CD8-positive, alpha-beta memory T cell (primary cell): ENCODE measurements around the gene USH2A. TPM values are rescaled to one million over a fixed set of nuclear protein-coding genes. Genes with fewer than 3 reads are reported as not detected.

Experiments
- CTCF ChIA-PET: fragments of 350-600 bp; sonication (Branson Sonifier 250); formaldehyde crosslinking; loops from one replicate; lab custom pipeline; 2021; ENCODE audit warnings: antibody characterized with exemption; lab: Charles Lee
- POLR2A ChIA-PET: fragments of 350-600 bp; sonication (Branson Sonifier 250); formaldehyde crosslinking; loops from one replicate; lab custom pipeline; 2021; ENCODE audit warnings: antibody characterized with exemption; lab: Charles Lee
- DNase-seq, 5 donors: peaks; one replicate each; pipeline versions ENCODE4 v3.0.0 to v3.0.0-alpha.2; 2020 to 2022; ENCODE audit warnings: mixed read lengths in 1 of 5
- H3K27ac ChIP-seq: one replicate; pipeline ENCODE4 v1.7.0; 2013; ENCODE audit warnings: low read depth, mild to moderate bottlenecking, low read length, moderate library complexity
- H3K27me3 ChIP-seq: 2 replicates; pipeline ENCODE4 v1.7.0; 2013; ENCODE audit warnings: low read length, mild to moderate bottlenecking; ENCODE audit not compliant: insufficient read depth, poor library complexity, severe bottlenecking
- H3K36me3 ChIP-seq: 2 replicates; pipeline ENCODE4 v1.7.0; 2013; ENCODE audit warnings: mild to moderate bottlenecking, low read length, moderate library complexity; ENCODE audit not compliant: insufficient read depth
- H3K4me1 ChIP-seq: 2 replicates; pipeline ENCODE4 v1.7.0; 2013; ENCODE audit warnings: mild to moderate bottlenecking, low read length, moderate library complexity; ENCODE audit not compliant: insufficient read depth
- H3K4me3 ChIP-seq: 2 replicates; pipeline ENCODE4 v1.7.0; 2013; ENCODE audit warnings: mild to moderate bottlenecking, low read length
- H3K9me3 ChIP-seq: 2 replicates; pipeline ENCODE4 v1.7.0; 2013; ENCODE audit warnings: mild to moderate bottlenecking, low read length
- H3K27ac Mint-ChIP-seq, 8 donors: one replicate each; pipeline ENCODE4 v1.8.0; 2020 to 2021; ENCODE audit warnings: mixed read lengths in 8 of 8, mild to moderate bottlenecking in 6 of 8, inconsistent platforms in 3 of 8, moderate library complexity in 3 of 8
- H3K27me3 Mint-ChIP-seq, 2 donors: one replicate each; pipeline ENCODE4 v1.8.0; 2020 to 2021; ENCODE audit warnings: mixed read lengths in 2 of 2, mild to moderate bottlenecking in 1 of 2, moderate library complexity in 1 of 2
- H3K36me3 Mint-ChIP-seq, 3 donors: one replicate each; pipeline ENCODE4 v1.8.0; 2020 to 2021; ENCODE audit warnings: mixed read lengths in 3 of 3, inconsistent platforms in 1 of 3, mild to moderate bottlenecking in 1 of 3
- H3K4me1 Mint-ChIP-seq, 3 donors: one replicate each; pipeline ENCODE4 v1.8.0; 2020 to 2021; ENCODE audit warnings: mixed read lengths in 3 of 3, inconsistent platforms in 1 of 3, mild to moderate bottlenecking in 1 of 3
- H3K4me3 Mint-ChIP-seq, 7 donors: one replicate each; pipeline ENCODE4 v1.8.0; 2020 to 2021; ENCODE audit warnings: mixed read lengths in 7 of 7, mild to moderate bottlenecking in 6 of 7, moderate library complexity in 4 of 7, inconsistent platforms in 2 of 7
- H3K9me3 Mint-ChIP-seq, 5 donors: one replicate each; pipeline ENCODE4 v1.8.0; 2020 to 2022; ENCODE audit warnings: mixed read lengths in 5 of 5, mild to moderate bottlenecking in 3 of 5, moderate library complexity in 2 of 5, inconsistent platforms in 1 of 5
- polyA plus RNA-seq: library from polyadenylated mRNA; unstranded; fragments of 300-500 nt; fragmentation: Illumina TruSeq; gene quantifications from one replicate; pipeline ENCODE4 v1.2.3, GENCODE V29; 2021
- total RNA-seq, 2 experiments: library from RNA; stranded (reverse); gene quantifications; one replicate each; pipeline ENCODE4 v1.2.3, GENCODE V29; 2021

USH2A gene
- total and polyA plus RNA-seq, 3 experiments from 2014 or later = not detected

- Histone ChIP-seq H3K27ac (no peak overlapping the region), H3K36me3 (no peaks in the 10 kb centered on the region), H3K27me3 (no peaks in the 10 kb centered on the region), H3K4me3 (no peak overlapping the region), H3K4me1 (no peaks in the 10 kb centered on the region), H3K9me3 (no peaks in the 10 kb centered on the region)
- ChIA-PET POLR2A (no interaction called here), CTCF (no interaction called here)
- Mint-ChIP-seq H3K9me3 (peaks cover 6 to 37% (median 13%) of the 10 kb centered on the region in 5 donors), H3K4me1 (no peaks in the 10 kb centered on the region), H3K36me3 (no peaks in the 10 kb centered on the region), H3K4me3 (no peak overlapping the region), H3K27ac (no peak overlapping the region), H3K27me3 (no peaks in the 10 kb centered on the region)
- DNase-seq = no peak
These were observed 565.9 kb downstream of the USH2A start for GRCh38 chr1:215857317-215857716.

GRCh38 chr1:215845234-215845891, 577.9 kb downstream of the USH2A start:
- no peak for DNase-seq
- POLR2A ChIA-PET = no interaction called here
- H3K27ac ChIP-seq = no peak overlapping the region
- no peaks in the 10 kb centered on the region for H3K36me3 ChIP-seq
- Mint-ChIP-seq H3K9me3 (peaks cover 7 to 26% (median 11%) of the 10 kb centered on the region in 5 donors), H3K27ac (no peak overlapping the region), H3K27me3 (peaks cover 0 to 1% of the 10 kb centered on the region in 2 donors), H3K36me3 (peaks cover 0 to 1% (median 0%) of the 10 kb centered on the region in 3 donors), H3K4me3 (no peak overlapping the region), H3K4me1 (no peaks in the 10 kb centered on the region)
- H3K4me3 ChIP-seq = no peak overlapping the region
- no peaks in the 10 kb centered on the region for H3K27me3 ChIP-seq
- no peaks in the 10 kb centered on the region for H3K9me3 ChIP-seq
- CTCF ChIA-PET = no interaction called here
- H3K4me1 ChIP-seq = no peaks in the 10 kb centered on the region

- Mint-ChIP-seq H3K4me1 (no peaks in the 10 kb centered on the region), H3K27me3 (peaks cover 0 to 1% of the 10 kb centered on the region in 2 donors), H3K9me3 (peaks cover 7 to 26% (median 9%) of the 10 kb centered on the region in 5 donors), H3K27ac (no peak overlapping the region), H3K4me3 (no peak overlapping the region), H3K36me3 (peaks cover 0 to 1% (median 0%) of the 10 kb centered on the region in 3 donors)
- CTCF ChIA-PET = no interaction called here
- Histone ChIP-seq H3K36me3 (no peaks in the 10 kb centered on the region), H3K9me3 (no peaks in the 10 kb centered on the region), H3K27ac (no peak overlapping the region), H3K4me1 (no peaks in the 10 kb centered on the region), H3K27me3 (no peaks in the 10 kb centered on the region), H3K4me3 (no peak overlapping the region)
- POLR2A ChIA-PET = no interaction called here
- no peak for DNase-seq
These were observed 578.5 kb downstream of the USH2A start for GRCh38 chr1:215844777-215845176.

- Mint-ChIP-seq H3K4me3 (no peak overlapping the region), H3K27me3 (peaks cover 0 to 1% of the 10 kb centered on the region in 2 donors), H3K4me1 (no peaks in the 10 kb centered on the region), H3K36me3 (peaks cover 0 to 1% (median 0%) of the 10 kb centered on the region in 3 donors), H3K9me3 (peaks cover 7 to 21% (median 9%) of the 10 kb centered on the region in 5 donors), H3K27ac (no peak overlapping the region)
- Histone ChIP-seq H3K36me3 (no peaks in the 10 kb centered on the region), H3K27me3 (no peaks in the 10 kb centered on the region), H3K4me3 (no peak overlapping the region), H3K4me1 (no peaks in the 10 kb centered on the region), H3K27ac (no peak overlapping the region), H3K9me3 (no peaks in the 10 kb centered on the region)
- CTCF ChIA-PET = no interaction called here
- DNase-seq = no peak
- POLR2A ChIA-PET = no interaction called here
These were observed 579.0 kb downstream of the USH2A start for GRCh38 chr1:215844266-215844665.

GRCh38 chr1:215842905-215843304, 580.3 kb downstream of the USH2A start:
- no peak for DNase-seq
- H3K4me3 Mint-ChIP-seq = no peak overlapping the region
- no peak overlapping the region for H3K27ac Mint-ChIP-seq
- no peaks in the 10 kb centered on the region for H3K36me3 ChIP-seq
- H3K27me3 ChIP-seq = no peaks in the 10 kb centered on the region
- H3K4me1 ChIP-seq = no peaks in the 10 kb centered on the region
- no peak overlapping the region for H3K4me3 ChIP-seq
- ChIA-PET CTCF (no interaction called here), POLR2A (no interaction called here)
- H3K9me3 Mint-ChIP-seq = peaks cover 4 to 22% (median 10%) of the 10 kb centered on the region in 5 donors
- H3K9me3 ChIP-seq = no peaks in the 10 kb centered on the region
- no peaks in the 10 kb centered on the region for H3K36me3 Mint-ChIP-seq
- no peaks in the 10 kb centered on the region for H3K4me1 Mint-ChIP-seq
- no peak overlapping the region for H3K27ac ChIP-seq
- peaks cover 0 to 1% of the 10 kb centered on the region in 2 donors for H3K27me3 Mint-ChIP-seq

GRCh38 chr1:215835951-215836350, 587.3 kb downstream of the USH2A start:
- Mint-ChIP-seq H3K9me3 (peaks cover 4 to 48% (median 11%) of the 10 kb centered on the region in 5 donors), H3K27me3 (no peaks in the 10 kb centered on the region), H3K36me3 (no peaks in the 10 kb centered on the region), H3K4me3 (no peak overlapping the region), H3K27ac (no peak overlapping the region), H3K4me1 (no peaks in the 10 kb centered on the region)
- ChIA-PET POLR2A (no interaction called here), CTCF (no interaction called here)
- H3K9me3 ChIP-seq = no peaks in the 10 kb centered on the region
- H3K27ac ChIP-seq = no peak overlapping the region
- no peaks in the 10 kb centered on the region for H3K36me3 ChIP-seq
- H3K4me1 ChIP-seq = no peaks in the 10 kb centered on the region
- H3K4me3 ChIP-seq = no peak overlapping the region
- no peaks in the 10 kb centered on the region for H3K27me3 ChIP-seq
- no peak for DNase-seq

- Histone ChIP-seq H3K36me3 (no peaks in the 10 kb centered on the region), H3K9me3 (no peaks in the 10 kb centered on the region), H3K27me3 (no peaks in the 10 kb centered on the region), H3K4me1 (no peaks in the 10 kb centered on the region), H3K4me3 (no peak overlapping the region), H3K27ac (no peak overlapping the region)
- peaks cover 3 to 60% (median 20%) of the 10 kb centered on the region in 5 donors for H3K9me3 Mint-ChIP-seq
- ChIA-PET CTCF (no interaction called here), POLR2A (interaction anchor here (0.7 kb wide), 1 partner anchor 39 kb away, joined by 13 read pairs; no protein-coding TSS in a partner anchor)
- no peaks in the 10 kb centered on the region for H3K4me1 Mint-ChIP-seq
- no peak overlapping the region for H3K4me3 Mint-ChIP-seq
- H3K27me3 Mint-ChIP-seq = no peaks in the 10 kb centered on the region
- H3K27ac Mint-ChIP-seq = no peak overlapping the region
- DNase-seq = no peak
- no peaks in the 10 kb centered on the region for H3K36me3 Mint-ChIP-seq
These were observed 589.1 kb downstream of the USH2A start for GRCh38 chr1:215833941-215834729.

GRCh38 chr1:215830226-215830810, 592.9 kb downstream of the USH2A start:
- no peak overlapping the region for H3K4me3 Mint-ChIP-seq
- ChIA-PET CTCF (no interaction called here), POLR2A (no interaction called here)
- H3K27me3 Mint-ChIP-seq = no peaks in the 10 kb centered on the region
- no peak overlapping the region for H3K27ac ChIP-seq
- no peak overlapping the region for H3K27ac Mint-ChIP-seq
- no peaks in the 10 kb centered on the region for H3K9me3 ChIP-seq
- no peaks in the 10 kb centered on the region for H3K4me1 ChIP-seq
- no peak overlapping the region for H3K4me3 ChIP-seq
- peaks cover 9 to 61% (median 19%) of the 10 kb centered on the region in 5 donors for H3K9me3 Mint-ChIP-seq
- no peaks in the 10 kb centered on the region for H3K27me3 ChIP-seq
- H3K36me3 ChIP-seq = no peaks in the 10 kb centered on the region
- no peaks in the 10 kb centered on the region for H3K36me3 Mint-ChIP-seq
- H3K4me1 Mint-ChIP-seq = no peaks in the 10 kb centered on the region
- no peak for DNase-seq
